DOHH2 (cell line): ENCODE measurements around the gene SYNDIG1L.

Source experiments
- H3F3A ChIP-seq: fragments of 200-600 bp; sonication (generic), shearing (Covaris generic); 2 replicates; pipeline ENCODE4 v1.6.0; 2016; ENCODE audit warnings: antibody characterized with exemption, mild to moderate bottlenecking; ENCODE audit not compliant: control insufficient read depth, insufficient read depth
- H3K27ac ChIP-seq: fragments of 200-600 bp; sonication (generic); 2 replicates; pipeline ENCODE4 v1.5.1; 2014; ENCODE audit warnings: low read depth, mild to moderate bottlenecking, low read length, moderate library complexity
- H3K27me3 ChIP-seq: fragments of 200-600 bp; sonication (generic); 2 replicates; pipeline ENCODE4 v1.6.1; 2014; ENCODE audit warnings: mild to moderate bottlenecking, low read length, mixed read lengths; ENCODE audit not compliant: control insufficient read depth
- H3K36me3 ChIP-seq: fragments of 200-600 bp; sonication (generic); 2 replicates; pipeline ENCODE4 v1.6.1; 2014; ENCODE audit warnings: mild to moderate bottlenecking, low read length, moderate library complexity, mixed read lengths; ENCODE audit not compliant: control insufficient read depth
- H3K4me1 ChIP-seq: fragments of 200-600 bp; sonication (generic); 2 replicates; pipeline ENCODE4 v1.6.1; 2014; ENCODE audit warnings: mild to moderate bottlenecking, low read length, mixed read lengths; ENCODE audit not compliant: control insufficient read depth
- H3K4me2 ChIP-seq: fragments of 200-600 bp; sonication (generic); 2 replicates; pipeline ENCODE4 v1.6.0; 2014; ENCODE audit warnings: mild to moderate bottlenecking, low read length, moderate library complexity
- H3K4me3 ChIP-seq: fragments of 200-600 bp; sonication (generic); 2 replicates; pipeline ENCODE4 v1.5.1; 2014; ENCODE audit warnings: mild to moderate bottlenecking, low read length, mixed read lengths
- H3K79me2 ChIP-seq: fragments of 200-600 bp; sonication (generic); 2 replicates; pipeline ENCODE4 v1.6.1; 2014; ENCODE audit warnings: mild to moderate bottlenecking, low read length, mixed read lengths; ENCODE audit not compliant: control insufficient read depth
- H3K9me2 ChIP-seq: fragments of 200-600 bp; sonication (generic); replicated peaks from 2 replicates; pipeline ENCODE4 v1.6.1; 2014; ENCODE audit warnings: mild to moderate bottlenecking, low read length, mixed read lengths; ENCODE audit not compliant: control insufficient read depth
- H3K9me3 ChIP-seq: fragments of 200-600 bp; sonication (generic); 2 replicates; pipeline ENCODE4 v1.6.1; 2014; ENCODE audit warnings: antibody characterized with exemption, low read length, mixed read lengths; ENCODE audit not compliant: control insufficient read depth, insufficient read depth
- H4K20me1 ChIP-seq: fragments of 200-600 bp; sonication (generic); 2 replicates; pipeline ENCODE4 v1.6.0; 2014; ENCODE audit warnings: low read depth, mild to moderate bottlenecking, antibody characterized with exemption, low read length, moderate library complexity; ENCODE audit not compliant: control insufficient read depth, insufficient read depth
- EZH2phosphoT487 ChIP-seq: fragments of 200-600 bp; sonication (generic); IDR thresholded peaks from 2 replicates; pipeline ENCODE4 v1.6.1; 2017; ENCODE audit warnings: borderline replicate concordance, mild to moderate bottlenecking, antibody characterized with exemption, low read length, moderate library complexity, mixed read lengths
- TF ChIP-seq, protein P1 (sequence below): fragments of 200-600 bp; sonication (generic); IDR thresholded peaks from one replicate; pipeline ENCODE4 v1.5.1; 2014; ENCODE audit warnings: antibody characterized with exemption, mild to moderate bottlenecking, low read depth, low read length; ENCODE audit not compliant: poor library complexity, severe bottlenecking

SYNDIG1L gene

DNA sequence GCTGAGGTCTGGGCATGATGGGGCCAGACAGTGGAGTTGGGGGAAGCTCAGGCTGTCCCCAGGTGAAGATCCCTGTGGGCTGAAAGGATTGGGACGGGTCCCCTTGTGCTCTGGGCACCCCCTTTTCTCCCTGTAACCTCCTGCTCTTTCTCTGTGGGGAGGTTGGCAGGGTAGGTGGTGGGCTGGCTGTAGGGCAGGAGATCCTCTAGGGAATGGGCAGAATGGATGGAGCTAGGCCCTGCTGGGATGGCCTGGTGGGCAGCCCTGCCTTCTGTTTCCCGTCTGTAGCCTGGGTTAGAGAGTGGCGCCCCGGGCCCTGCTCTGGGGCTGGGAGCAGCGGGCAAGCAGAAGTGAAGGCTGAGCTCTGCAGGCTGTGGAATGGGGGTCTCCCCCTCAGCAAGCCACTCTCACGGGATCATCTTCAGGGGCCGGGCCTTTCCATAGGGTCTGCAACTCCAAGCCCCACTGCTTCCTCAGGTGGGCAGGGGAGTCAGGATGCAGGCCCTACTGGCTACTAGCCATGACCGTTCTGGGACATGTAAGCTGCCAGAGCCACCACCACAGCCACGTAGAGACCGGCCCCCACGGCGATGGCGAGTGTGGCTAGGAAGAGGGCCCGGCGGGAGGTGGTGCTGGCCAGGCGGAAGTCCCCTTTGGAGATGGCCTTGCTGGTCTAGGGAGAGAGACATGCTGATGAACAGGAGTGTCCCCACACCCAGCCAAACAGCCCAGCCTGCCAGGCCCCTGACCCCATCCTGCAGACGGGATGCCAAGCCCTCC, 18.8 kb downstream of the SYNDIG1L start:
- no peaks in the 10 kb centered on the region for H3K79me2 ChIP-seq
- peaks cover 9% of the 10 kb centered on the region for H3K4me1 ChIP-seq
- H3K9me2 ChIP-seq = no peaks in the 10 kb centered on the region
- H3K27me3 ChIP-seq = peaks cover 3% of the 10 kb centered on the region; the same call in 1 of the 2 replicates
- no peaks in the 10 kb centered on the region for H4K20me1 ChIP-seq
- no peak overlapping the region for H3K4me3 ChIP-seq
- H3K27ac ChIP-seq = no peak overlapping the region
- no peak overlapping the region for H3K4me2 ChIP-seq
- H3F3A ChIP-seq = no peaks in the 10 kb centered on the region
- H3K9me3 ChIP-seq = no peaks in the 10 kb centered on the region
- no peaks in the 10 kb centered on the region for H3K36me3 ChIP-seq
- TF ChIP-seq EZH2phosphoT487 = no peak
- TF ChIP-seq, protein P1, sequence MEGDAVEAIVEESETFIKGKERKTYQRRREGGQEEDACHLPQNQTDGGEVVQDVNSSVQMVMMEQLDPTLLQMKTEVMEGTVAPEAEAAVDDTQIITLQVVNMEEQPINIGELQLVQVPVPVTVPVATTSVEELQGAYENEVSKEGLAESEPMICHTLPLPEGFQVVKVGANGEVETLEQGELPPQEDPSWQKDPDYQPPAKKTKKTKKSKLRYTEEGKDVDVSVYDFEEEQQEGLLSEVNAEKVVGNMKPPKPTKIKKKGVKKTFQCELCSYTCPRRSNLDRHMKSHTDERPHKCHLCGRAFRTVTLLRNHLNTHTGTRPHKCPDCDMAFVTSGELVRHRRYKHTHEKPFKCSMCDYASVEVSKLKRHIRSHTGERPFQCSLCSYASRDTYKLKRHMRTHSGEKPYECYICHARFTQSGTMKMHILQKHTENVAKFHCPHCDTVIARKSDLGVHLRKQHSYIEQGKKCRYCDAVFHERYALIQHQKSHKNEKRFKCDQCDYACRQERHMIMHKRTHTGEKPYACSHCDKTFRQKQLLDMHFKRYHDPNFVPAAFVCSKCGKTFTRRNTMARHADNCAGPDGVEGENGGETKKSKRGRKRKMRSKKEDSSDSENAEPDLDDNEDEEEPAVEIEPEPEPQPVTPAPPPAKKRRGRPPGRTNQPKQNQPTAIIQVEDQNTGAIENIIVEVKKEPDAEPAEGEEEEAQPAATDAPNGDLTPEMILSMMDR = no peak

DNA sequence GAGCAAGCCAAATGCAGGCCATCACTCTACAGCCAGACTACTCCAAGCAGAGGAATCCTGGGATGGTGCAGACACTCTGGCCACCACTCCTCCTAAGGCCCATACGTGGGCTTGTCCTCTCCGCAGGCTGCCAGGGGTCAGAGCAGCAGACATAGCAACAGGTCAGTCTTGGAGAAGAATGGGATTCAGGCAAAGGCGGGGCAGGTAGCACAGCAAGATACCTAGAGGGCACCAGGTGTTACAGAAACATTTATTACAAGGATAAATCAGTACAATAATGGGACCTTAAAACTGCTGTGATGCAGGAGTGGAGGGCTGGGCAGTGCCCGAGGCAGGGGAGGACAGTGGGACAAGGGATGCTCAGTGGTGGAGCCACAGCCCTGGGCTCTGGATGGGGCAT, 20.3 kb downstream of the SYNDIG1L start:
- TF ChIP-seq, protein P1 = no peak
- no peak for TF ChIP-seq EZH2phosphoT487
- Histone ChIP-seq H3K79me2 (no peaks in the 10 kb centered on the region), H3F3A (no peaks in the 10 kb centered on the region), H3K4me3 (no peak overlapping the region), H3K9me3 (no peaks in the 10 kb centered on the region), H4K20me1 (no peaks in the 10 kb centered on the region), H3K27ac (no peak overlapping the region), H3K27me3 (peaks cover 5% of the 10 kb centered on the region; the same call in 1 of the 2 replicates), H3K36me3 (no peaks in the 10 kb centered on the region), H3K9me2 (no peaks in the 10 kb centered on the region), H3K4me2 (no peak overlapping the region), H3K4me1 (peaks cover 22% of the 10 kb centered on the region)

DNA sequence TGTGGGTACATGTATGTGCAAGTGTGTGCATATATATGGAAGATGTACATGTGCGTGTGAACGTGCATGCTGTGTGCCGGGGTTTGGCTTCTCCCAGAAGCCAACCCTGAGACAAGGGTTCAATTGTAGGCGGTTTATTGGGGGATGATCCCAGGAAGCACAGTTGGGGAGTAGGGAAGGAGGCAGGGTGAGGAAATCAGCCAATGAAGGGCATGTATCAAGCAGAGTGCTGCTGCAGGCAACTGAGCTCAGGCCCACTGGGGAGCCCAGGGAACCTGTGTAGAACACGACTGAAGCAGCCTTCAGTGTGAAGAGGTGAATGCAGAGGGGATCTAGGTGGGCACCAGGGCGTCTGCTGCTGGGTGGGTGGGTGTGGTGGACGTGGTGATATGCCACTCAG, 21.6 kb downstream of the SYNDIG1L start:
- Histone ChIP-seq H3K79me2 (no peaks in the 10 kb centered on the region), H3K4me2 (no peak overlapping the region), H3F3A (no peaks in the 10 kb centered on the region), H3K9me2 (no peaks in the 10 kb centered on the region), H3K4me3 (no peak overlapping the region), H3K27me3 (peaks cover 15% of the 10 kb centered on the region; the same call in 1 of the 2 replicates), H3K27ac (no peak overlapping the region), H4K20me1 (no peaks in the 10 kb centered on the region; the same call in 1 of the 2 replicates), H3K9me3 (no peaks in the 10 kb centered on the region), H3K4me1 (peaks cover 22% of the 10 kb centered on the region), H3K36me3 (no peaks in the 10 kb centered on the region)
- no peak for TF ChIP-seq EZH2phosphoT487
- TF ChIP-seq, protein P1 = no peak
